Activated T-helper 2 cell treated with anti-CD3 and anti-CD28 coated beads, Interferon-gamma antibody, Interleukin-2, Interleukin-4, amounts not matched to agents 10 μg/mL and 5 μg/mL and 100 μg/mL, durations not matched to agents 14 hours and 24 hours and 36 hours (primary cell): ENCODE results near the gene KIF13A. TPM values are rescaled to one million over a fixed set of nuclear protein-coding genes. Genes with fewer than 3 reads are reported as not detected.
"Not testable (repeated sequence)": the region's sequence is repeated elsewhere in the genome, so short reads cannot be mapped to it uniquely, and the experiment has no call there.

Source experiments
- DNase-seq: peaks from one replicate; pipeline ENCODE4 v3.0.0; 2021; ENCODE audit warnings: low spot score
- H3K27ac Mint-ChIP-seq: one replicate; pipeline ENCODE4 v1.8.0; 2021; ENCODE audit warnings: mixed read lengths
- H3K27me3 Mint-ChIP-seq: one replicate; pipeline ENCODE4 v1.8.0; 2021; ENCODE audit warnings: low read depth, mixed read lengths
- H3K36me3 Mint-ChIP-seq: one replicate; pipeline ENCODE4 v1.8.0; 2021; ENCODE audit warnings: low read depth, mixed read lengths
- H3K4me1 Mint-ChIP-seq: one replicate; pipeline ENCODE4 v1.8.0; 2021; ENCODE audit warnings: low read depth, mixed read lengths
- H3K4me3 Mint-ChIP-seq: one replicate; pipeline ENCODE4 v1.8.0; 2021; ENCODE audit warnings: low read depth, mild to moderate bottlenecking, moderate library complexity, mixed read lengths
- H3K9me3 Mint-ChIP-seq: one replicate; pipeline ENCODE4 v1.8.0; 2021; ENCODE audit warnings: mixed read lengths
- intact Hi-C: fragments of 100-400 bp; cut with micrococcal nuclease; formaldehyde crosslinking; loops from one replicate; pipeline ENCODE4 v1.15.1; 2023
- total RNA-seq: library from RNA; stranded (reverse); gene quantifications from 2 replicates; pipeline ENCODE4 v1.2.3, GENCODE V29; 2022

The KIF13A gene
- total RNA-seq, 1 donor from 2014 or later = not detected

GRCh38 chr6:17890309-17890708 is 97.1 kb downstream of the KIF13A start:
- H3K9me3 Mint-ChIP-seq = peaks cover 11% of the 10 kb centered on the region
- intact Hi-C loops = no loop called here
- no peak overlapping the region for H3K4me3 Mint-ChIP-seq
- H3K36me3 Mint-ChIP-seq = no peaks in the 10 kb centered on the region
- H3K4me1 Mint-ChIP-seq = peaks cover under 1% of the 10 kb centered on the region
- no peak overlapping the region for H3K27ac Mint-ChIP-seq
- peaks cover 26% of the 10 kb centered on the region for H3K27me3 Mint-ChIP-seq
- DNase-seq = no peak

- peaks cover 30% of the 10 kb centered on the region for H3K27me3 Mint-ChIP-seq
- H3K36me3 Mint-ChIP-seq, intact Hi-C loops, H3K9me3 Mint-ChIP-seq, H3K4me3 Mint-ChIP-seq, H3K4me1 Mint-ChIP-seq, DNase-seq, H3K27ac Mint-ChIP-seq: not testable (repeated sequence)
Observed at GRCh38 chr6:17889777-17890176, 97.7 kb downstream of the KIF13A start.

GRCh38 chr6:17886891-17887290 is 100.5 kb downstream of the KIF13A start:
- intact Hi-C loops = no loop called here
- DNase-seq = no peak
- no peaks in the 10 kb centered on the region for H3K36me3 Mint-ChIP-seq
- H3K27me3 Mint-ChIP-seq = peaks cover 37% of the 10 kb centered on the region
- no peak overlapping the region for H3K27ac Mint-ChIP-seq
- H3K9me3 Mint-ChIP-seq = no peaks in the 10 kb centered on the region
- no peak overlapping the region for H3K4me3 Mint-ChIP-seq
- peaks cover 12% of the 10 kb centered on the region for H3K4me1 Mint-ChIP-seq

- H3K27me3 Mint-ChIP-seq = peaks cover 35% of the 10 kb centered on the region
- intact Hi-C loops = no loop called here
- no peak overlapping the region for H3K27ac Mint-ChIP-seq
- no peaks in the 10 kb centered on the region for H3K9me3 Mint-ChIP-seq
- DNase-seq = no peak
- no peak overlapping the region for H3K4me3 Mint-ChIP-seq
- no peaks in the 10 kb centered on the region for H3K36me3 Mint-ChIP-seq
- peaks cover 12% of the 10 kb centered on the region for H3K4me1 Mint-ChIP-seq
Observed at GRCh38 chr6:17885889-17886576, 101.4 kb downstream of the KIF13A start.

GRCh38 chr6:17884498-17885478 is 102.6 kb downstream of the KIF13A start:
- H3K4me3 Mint-ChIP-seq = no peak overlapping the region
- intact Hi-C loops = no loop called here
- no peaks in the 10 kb centered on the region for H3K36me3 Mint-ChIP-seq
- H3K27me3 Mint-ChIP-seq = peaks cover 33% of the 10 kb centered on the region
- no peaks in the 10 kb centered on the region for H3K9me3 Mint-ChIP-seq
- no peak overlapping the region for H3K27ac Mint-ChIP-seq
- H3K4me1 Mint-ChIP-seq = peaks cover 12% of the 10 kb centered on the region
- no peak for DNase-seq

GRCh38 chr6:17883665-17884497 is 103.6 kb downstream of the KIF13A start:
- DNase-seq = no peak
- intact Hi-C loops = no loop called here
- H3K27me3 Mint-ChIP-seq = peaks cover 30% of the 10 kb centered on the region
- no peaks in the 10 kb centered on the region for H3K9me3 Mint-ChIP-seq
- H3K4me1 Mint-ChIP-seq = peaks cover 12% of the 10 kb centered on the region
- no peak overlapping the region for H3K4me3 Mint-ChIP-seq
- H3K36me3 Mint-ChIP-seq = no peaks in the 10 kb centered on the region
- no peak overlapping the region for H3K27ac Mint-ChIP-seq

- Mint-ChIP-seq H3K4me3 (no peak overlapping the region), H3K27ac (no peak overlapping the region), H3K27me3 (peaks cover 30% of the 10 kb centered on the region), H3K36me3 (no peaks in the 10 kb centered on the region), H3K9me3 (no peaks in the 10 kb centered on the region), H3K4me1 (peaks cover 12% of the 10 kb centered on the region)
- DNase-seq = no peak
- intact Hi-C loops = no loop called here
Observed at GRCh38 chr6:17881085-17881858, 106.2 kb downstream of the KIF13A start.

GRCh38 chr6:17879184-17879583 is 108.3 kb downstream of the KIF13A start:
- Mint-ChIP-seq H3K27ac (no peak overlapping the region), H3K27me3 (peaks cover 21% of the 10 kb centered on the region), H3K4me3 (no peak overlapping the region), H3K4me1 (peaks cover 3% of the 10 kb centered on the region), H3K9me3 (no peaks in the 10 kb centered on the region), H3K36me3 (no peaks in the 10 kb centered on the region)
- no peak for DNase-seq
- intact Hi-C loops = no loop called here

GRCh38 chr6:17878734-17879133 is 108.7 kb downstream of the KIF13A start:
- DNase-seq = no peak
- intact Hi-C loops = no loop called here
- Mint-ChIP-seq H3K27ac (no peak overlapping the region), H3K27me3 (peaks cover 17% of the 10 kb centered on the region), H3K4me3 (no peak overlapping the region), H3K9me3 (no peaks in the 10 kb centered on the region), H3K4me1 (no peaks in the 10 kb centered on the region), H3K36me3 (no peaks in the 10 kb centered on the region)

- Mint-ChIP-seq H3K4me1 (no peaks in the 10 kb centered on the region), H3K4me3 (no peak overlapping the region), H3K9me3 (no peaks in the 10 kb centered on the region), H3K36me3 (no peaks in the 10 kb centered on the region), H3K27me3 (peaks cover 14% of the 10 kb centered on the region), H3K27ac (no peak overlapping the region)
- DNase-seq = no peak
- intact Hi-C loops = no loop called here
Observed at GRCh38 chr6:17877895-17878440, 109.5 kb downstream of the KIF13A start.

GRCh38 chr6:17877196-17877894 is 110.1 kb downstream of the KIF13A start:
- H3K9me3 Mint-ChIP-seq = no peaks in the 10 kb centered on the region
- H3K27me3 Mint-ChIP-seq = peaks cover 14% of the 10 kb centered on the region
- no peaks in the 10 kb centered on the region for H3K4me1 Mint-ChIP-seq
- H3K36me3 Mint-ChIP-seq = no peaks in the 10 kb centered on the region
- no peak for DNase-seq
- no peak overlapping the region for H3K27ac Mint-ChIP-seq
- intact Hi-C loops = no loop called here
- no peak overlapping the region for H3K4me3 Mint-ChIP-seq
